ENCODE measurements around the gene GNA12. TPM values are rescaled to one million over a fixed set of nuclear protein-coding genes. Genes with fewer than 3 reads are reported as not detected.

GNA12 gene
- polyA plus RNA-seq, 1 donor (not counting 4 experiments of a cell fraction or from before 2014, with no cell fraction given) = 35.5 TPM

GRCh38 chr7:2794836-2795636, 49.1 kb downstream of the GNA12 start:
- H3K4me1 ChIP-seq (ENCODE audit: control insufficient read depth, extremely low read depth, insufficient read depth, low read length) = no peaks in the 10 kb centered on the region
- dilution Hi-C loops (cut with MboI; ENCODE audit: extremely low pct_ligation_motif_present, low sequenced_read_pairs) = no loop called here
- no peaks in the 10 kb centered on the region for H3K9me1 ChIP-seq (ENCODE audit: control insufficient read depth, extremely low read depth, insufficient read depth, low read length)
- H2AFZ ChIP-seq (ENCODE audit: control insufficient read depth, low read length) = no peak overlapping the region
- DNase-seq (ENCODE audit: low read depth, low spot score) (no peak), FAIRE-seq (no peak)
- H3K27ac ChIP-seq (ENCODE audit: control insufficient read depth, insufficient read depth, low read length) = no peak overlapping the region
- no peak overlapping the region for H3K9ac ChIP-seq (ENCODE audit: control insufficient read depth, extremely low read depth, insufficient read depth, low read length)
- no peaks in the 10 kb centered on the region for H3K27me3 ChIP-seq (ENCODE audit: control insufficient read depth, extremely low read depth, insufficient read depth, low read length)
- no peaks in the 10 kb centered on the region for H4K20me1 ChIP-seq (ENCODE audit: control insufficient read depth, extremely low read depth, insufficient read depth, low read length)
- no peaks in the 10 kb centered on the region for H3K9me3 ChIP-seq (ENCODE audit: control insufficient read depth, low read depth, low read length)
- H3K4me2 ChIP-seq (ENCODE audit: control insufficient read depth, extremely low read depth, insufficient read depth, low read depth, low read length) = no peak overlapping the region
- no peak for TF ChIP-seq EZH2 (IDR thresholded peaks at IDR 0.05; ENCODE audit: low read length)
- TF ChIP-seq CTCF (optimal IDR thresholded peaks at IDR 0.05 in 1 of 3, IDR thresholded peaks at IDR 0.05 in 1 of 3, conservative IDR thresholded peaks at IDR 0.05 in 1 of 3; ENCODE audit: extremely low read depth in 1 of 3, insufficient read depth in 2 of 3, low read length in 3 of 3) = no peak
- no peak overlapping the region for H3K4me3 ChIP-seq (ENCODE audit: control insufficient read depth in 2 of 3, extremely low read depth in 1 of 3, insufficient read depth in 2 of 3, low read depth in 1 of 3, low read length in 3 of 3)
- H3K36me3 ChIP-seq (ENCODE audit: control insufficient read depth in 2 of 2, extremely low read depth in 1 of 2, insufficient read depth in 2 of 2, low read length in 2 of 2) = peaks cover 8 to 15% of the 10 kb centered on the region in 2 experiments
- peaks cover 37% of the 10 kb centered on the region for H3K79me2 ChIP-seq (ENCODE audit: control insufficient read depth, insufficient read depth, low read length)

GRCh38 chr7:2792856-2793487, 51.1 kb downstream of the GNA12 start:
- H3K27me3 ChIP-seq (ENCODE audit: control insufficient read depth, extremely low read depth, insufficient read depth, low read length) = no peaks in the 10 kb centered on the region
- H3K27ac ChIP-seq (ENCODE audit: control insufficient read depth, insufficient read depth, low read length) = no peak overlapping the region
- H3K36me3 ChIP-seq (ENCODE audit: control insufficient read depth in 2 of 2, extremely low read depth in 1 of 2, insufficient read depth in 2 of 2, low read length in 2 of 2) = peaks cover 8 to 15% of the 10 kb centered on the region in 2 experiments
- no peaks in the 10 kb centered on the region for H3K9me3 ChIP-seq (ENCODE audit: control insufficient read depth, low read depth, low read length)
- no peak overlapping the region for H3K9ac ChIP-seq (ENCODE audit: control insufficient read depth, extremely low read depth, insufficient read depth, low read length)
- TF ChIP-seq CTCF (optimal IDR thresholded peaks at IDR 0.05 in 1 of 3, IDR thresholded peaks at IDR 0.05 in 1 of 3, conservative IDR thresholded peaks at IDR 0.05 in 1 of 3; ENCODE audit: extremely low read depth in 1 of 3, insufficient read depth in 2 of 3, low read length in 3 of 3) = no peak
- no peak for TF ChIP-seq EZH2 (IDR thresholded peaks at IDR 0.05; ENCODE audit: low read length)
- no peak overlapping the region for H3K4me2 ChIP-seq (ENCODE audit: control insufficient read depth, extremely low read depth, insufficient read depth, low read depth, low read length)
- no peak for DNase-seq (ENCODE audit: low read depth, low spot score)
- FAIRE-seq = no peak
- no peaks in the 10 kb centered on the region for H3K9me1 ChIP-seq (ENCODE audit: control insufficient read depth, extremely low read depth, insufficient read depth, low read length)
- H4K20me1 ChIP-seq (ENCODE audit: control insufficient read depth, extremely low read depth, insufficient read depth, low read length) = no peaks in the 10 kb centered on the region
- H3K79me2 ChIP-seq (ENCODE audit: control insufficient read depth, insufficient read depth, low read length) = peaks cover 26% of the 10 kb centered on the region
- H3K4me3 ChIP-seq (ENCODE audit: control insufficient read depth in 2 of 3, extremely low read depth in 1 of 3, insufficient read depth in 2 of 3, low read depth in 1 of 3, low read length in 3 of 3) = no peak overlapping the region
- no peak overlapping the region for H2AFZ ChIP-seq (ENCODE audit: control insufficient read depth, low read length)
- no peaks in the 10 kb centered on the region for H3K4me1 ChIP-seq (ENCODE audit: control insufficient read depth, extremely low read depth, insufficient read depth, low read length)
- dilution Hi-C loops (cut with MboI; ENCODE audit: extremely low pct_ligation_motif_present, low sequenced_read_pairs) = no loop called here

Measured in keratinocyte (primary cell).